OCI-LY3 (cell line): Measurements from ENCODE around the gene RNF144B.

ENCODE experiments used
- EZH2phosphoT487 ChIP-seq: fragments of 200-600 bp; shearing (Covaris generic); IDR thresholded peaks from 2 replicates; pipeline ENCODE4 v1.6.1; 2018; ENCODE audit warnings: antibody characterized with exemption, mixed run types, low read depth
- TF ChIP-seq, protein P1 (sequence below): fragments of 200-600, 300-600 bp; sonication (generic); IDR thresholded peaks from 2 replicates; pipeline ENCODE4 v1.5.1; 2014; ENCODE audit warnings: antibody characterized with exemption, low read length, low read depth

DNA sequence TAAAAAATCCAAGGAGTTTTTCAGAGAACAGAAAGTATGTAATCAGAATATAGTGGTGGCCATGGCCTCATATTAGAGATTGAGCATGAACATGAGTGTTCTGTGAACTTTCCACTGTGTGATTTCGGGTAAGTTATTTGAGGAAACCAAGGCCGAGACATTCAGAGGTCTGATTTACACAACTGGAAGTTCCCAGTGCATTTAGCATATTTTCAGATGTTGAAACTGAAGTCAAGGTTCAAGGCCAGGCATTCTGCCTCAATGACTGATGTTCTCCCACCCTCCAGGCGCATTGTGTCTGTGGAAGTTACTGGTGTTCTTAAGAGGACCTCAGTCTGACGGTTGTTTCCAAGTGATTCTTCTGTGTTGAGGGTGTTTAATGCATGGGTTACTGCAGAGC, 26.2 kb downstream of the RNF144B start:
- TF ChIP-seq, protein P1, sequence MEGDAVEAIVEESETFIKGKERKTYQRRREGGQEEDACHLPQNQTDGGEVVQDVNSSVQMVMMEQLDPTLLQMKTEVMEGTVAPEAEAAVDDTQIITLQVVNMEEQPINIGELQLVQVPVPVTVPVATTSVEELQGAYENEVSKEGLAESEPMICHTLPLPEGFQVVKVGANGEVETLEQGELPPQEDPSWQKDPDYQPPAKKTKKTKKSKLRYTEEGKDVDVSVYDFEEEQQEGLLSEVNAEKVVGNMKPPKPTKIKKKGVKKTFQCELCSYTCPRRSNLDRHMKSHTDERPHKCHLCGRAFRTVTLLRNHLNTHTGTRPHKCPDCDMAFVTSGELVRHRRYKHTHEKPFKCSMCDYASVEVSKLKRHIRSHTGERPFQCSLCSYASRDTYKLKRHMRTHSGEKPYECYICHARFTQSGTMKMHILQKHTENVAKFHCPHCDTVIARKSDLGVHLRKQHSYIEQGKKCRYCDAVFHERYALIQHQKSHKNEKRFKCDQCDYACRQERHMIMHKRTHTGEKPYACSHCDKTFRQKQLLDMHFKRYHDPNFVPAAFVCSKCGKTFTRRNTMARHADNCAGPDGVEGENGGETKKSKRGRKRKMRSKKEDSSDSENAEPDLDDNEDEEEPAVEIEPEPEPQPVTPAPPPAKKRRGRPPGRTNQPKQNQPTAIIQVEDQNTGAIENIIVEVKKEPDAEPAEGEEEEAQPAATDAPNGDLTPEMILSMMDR = no peak
- no peak for TF ChIP-seq EZH2phosphoT487
